ENCODE data around the gene CFAP251.
"Not testable (repeated sequence)": the region's sequence is repeated elsewhere in the genome, so short reads cannot be mapped to it uniquely, and the experiment has no call there.

CFAP251 gene

GRCh38 chr12:122028905-122029560, 110.6 kb downstream of the CFAP251 start:
- DNase-seq: no peak

- no peak for DNase-seq
Measured at GRCh38 chr12:122029620-122030423, 111.4 kb downstream of the CFAP251 start.

DNA sequence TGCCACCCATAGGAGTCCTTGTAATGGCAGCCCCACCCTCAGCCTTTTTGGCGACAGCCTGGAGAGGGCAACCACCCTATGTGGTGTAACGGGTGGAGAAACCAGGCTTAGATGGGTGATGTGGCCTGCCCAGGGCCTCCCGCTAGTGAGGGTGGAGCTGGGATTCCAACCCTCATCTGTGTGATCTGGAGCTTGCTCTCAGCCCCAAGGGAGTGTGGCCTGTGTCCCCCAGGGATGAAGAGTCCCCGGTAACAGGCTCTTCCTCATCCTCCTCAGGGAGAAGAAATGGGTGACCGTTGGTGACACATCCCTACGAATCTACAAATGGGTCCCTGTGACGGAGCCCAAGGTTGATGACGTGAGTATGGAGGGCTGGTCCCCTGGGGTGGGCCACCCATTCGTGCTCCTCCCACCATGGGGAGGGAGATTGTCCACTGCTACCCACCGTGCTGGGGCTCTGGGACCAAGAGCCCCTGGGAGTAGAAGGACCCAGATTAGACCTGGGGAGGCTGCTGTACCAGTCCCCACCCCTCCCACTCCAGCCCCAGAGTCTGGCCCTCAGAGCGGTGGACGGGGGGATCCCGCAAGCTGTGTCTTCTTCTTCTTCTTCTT, 112.1 kb downstream of the CFAP251 start:
- no peak for DNase-seq

GRCh38 chr12:122031342-122032216, 113.2 kb downstream of the CFAP251 start:
- peak; percentile 32 for DNase-seq

GRCh38 chr12:122032580-122032979, 114.2 kb downstream of the CFAP251 start:
- no peak for DNase-seq

GRCh38 chr12:122035292-122035691, 116.9 kb downstream of the CFAP251 start:
- DNase-seq: no peak

- DNase-seq: no peak
Measured at GRCh38 chr12:122036153-122036552, 117.8 kb downstream of the CFAP251 start.

DNA sequence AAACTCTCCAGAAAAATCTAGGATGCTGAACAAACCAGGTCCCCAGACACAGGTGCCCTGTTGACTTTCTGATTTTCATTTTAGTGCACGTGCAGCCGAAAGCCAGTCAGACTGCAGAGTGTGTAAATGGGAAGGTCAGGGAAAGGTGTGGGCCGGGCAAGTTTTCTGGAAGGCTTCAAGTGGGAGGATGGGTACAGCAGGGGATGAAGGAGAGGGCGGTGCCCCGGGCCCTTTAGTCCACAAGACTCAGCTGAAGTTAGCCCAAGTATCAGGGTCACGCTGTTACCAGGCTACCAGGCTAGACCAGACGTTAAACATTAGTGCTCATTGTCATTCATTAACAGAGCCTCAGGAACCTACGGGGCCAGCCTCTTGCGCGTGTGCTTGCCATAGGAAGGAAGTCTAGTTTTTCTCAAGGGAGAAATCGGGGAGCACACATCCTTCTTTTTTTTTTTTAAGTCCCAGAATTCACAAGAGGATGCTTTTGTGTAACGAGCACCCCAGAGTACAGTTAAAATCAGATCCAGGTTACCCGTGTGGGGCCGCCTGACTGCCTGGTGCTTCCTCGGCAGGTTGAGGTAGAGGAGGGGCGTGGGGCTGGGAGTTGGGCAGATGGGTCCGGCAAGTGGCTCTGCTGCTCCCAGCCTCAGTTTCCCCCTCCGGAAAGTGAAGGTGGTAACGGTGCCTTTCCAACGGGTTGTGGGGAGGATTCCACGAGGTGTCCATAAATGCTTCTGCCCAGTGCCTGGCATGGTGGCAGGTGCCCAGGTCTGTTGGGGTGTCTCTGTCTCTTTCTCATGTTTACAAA, 122.4 kb downstream of the CFAP251 start:
- no peak for DNase-seq

DNA sequence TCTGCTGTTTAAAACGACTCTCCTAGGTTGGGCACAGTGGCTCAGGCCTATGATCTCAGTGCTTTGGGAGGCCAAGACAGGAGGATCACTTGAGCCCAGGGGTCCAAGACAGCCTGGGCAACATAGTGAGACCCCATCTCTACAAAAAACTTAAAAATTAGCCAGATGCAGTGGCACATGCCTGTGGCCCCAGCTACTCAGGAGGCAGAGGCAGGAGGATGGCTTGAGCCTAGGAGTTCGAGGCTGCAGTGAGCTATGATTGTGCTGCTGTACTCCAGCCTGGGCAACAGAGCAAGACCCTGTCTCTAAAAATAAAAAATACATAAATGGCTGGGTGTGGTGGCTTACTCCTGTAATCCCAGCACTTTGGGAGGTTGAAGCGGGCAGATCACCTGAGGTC, 123.1 kb downstream of the CFAP251 start:
- not testable (repeated sequence) for DNase-seq

DNA sequence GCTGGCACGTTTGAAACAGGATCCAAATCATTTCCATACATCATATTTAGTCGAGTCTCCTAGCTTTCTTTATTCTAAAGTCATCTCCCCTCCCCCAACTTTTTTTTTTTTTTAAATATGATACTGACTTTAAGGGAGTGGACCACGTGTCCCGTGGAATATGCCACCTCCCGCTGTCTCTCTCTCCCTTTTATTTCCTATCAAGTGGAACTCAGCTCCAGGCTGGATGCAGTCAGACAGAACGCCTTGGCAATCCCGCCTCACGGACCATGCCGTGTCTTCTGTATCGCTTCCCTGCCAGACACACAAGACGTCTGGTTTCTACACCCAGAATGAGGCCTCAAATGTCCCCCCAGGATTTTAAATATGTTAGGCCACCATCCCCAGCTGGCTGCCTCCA, 124.5 kb downstream of the CFAP251 start:
- no peak for DNase-seq

DNA sequence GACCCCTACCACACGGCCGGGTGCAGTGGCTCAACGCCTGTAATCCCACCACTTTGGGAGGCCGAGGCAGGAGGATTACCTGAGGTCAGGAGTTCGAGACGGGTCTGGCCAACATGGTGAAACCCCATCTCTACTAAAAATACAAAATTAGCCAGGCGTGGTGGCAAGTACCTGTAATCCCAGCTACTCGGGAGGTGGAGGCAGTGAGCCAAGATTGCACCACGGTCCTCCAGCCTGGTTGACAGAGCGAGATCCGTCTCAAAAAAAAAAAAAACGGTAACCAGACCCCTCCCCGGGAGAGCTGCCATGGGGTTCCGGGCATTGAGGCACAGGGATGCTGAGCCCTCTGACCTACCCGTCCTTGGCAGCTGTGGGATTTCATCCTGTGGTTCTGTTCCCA, 125.1 kb downstream of the CFAP251 start:
- DNase-seq: no peak

DNA sequence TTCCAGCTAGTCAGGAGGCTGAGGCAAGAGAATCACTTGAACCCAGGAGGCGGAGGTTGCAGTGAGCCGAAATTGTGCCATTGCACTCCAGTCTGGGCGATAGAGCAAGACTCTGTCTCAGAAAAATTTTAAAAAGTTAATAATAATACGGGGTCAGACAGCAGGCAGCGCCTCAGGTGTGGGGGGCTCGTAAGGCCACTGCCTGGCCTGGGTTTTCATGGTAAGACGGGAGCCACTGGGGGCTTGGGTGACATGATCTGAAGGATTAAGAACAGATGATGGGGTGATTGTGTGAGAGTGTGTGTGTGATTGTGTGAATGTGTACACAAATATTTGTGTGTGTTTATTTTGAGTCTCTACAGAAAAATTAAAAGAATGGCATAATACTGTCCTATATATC, 126.9 kb downstream of the CFAP251 start:
- DNase-seq: no peak

GRCh38 chr12:122046145-122046544, 127.8 kb downstream of the CFAP251 start:
- no peak for DNase-seq

GRCh38 chr12:122048151-122048550, 129.8 kb downstream of the CFAP251 start:
- no peak for DNase-seq

- DNase-seq: no peak
Measured at GRCh38 chr12:122049827-122050226, 131.4 kb downstream of the CFAP251 start.

GRCh38 chr12:122050706-122051105, 132.3 kb downstream of the CFAP251 start:
- DNase-seq: no peak

DNA sequence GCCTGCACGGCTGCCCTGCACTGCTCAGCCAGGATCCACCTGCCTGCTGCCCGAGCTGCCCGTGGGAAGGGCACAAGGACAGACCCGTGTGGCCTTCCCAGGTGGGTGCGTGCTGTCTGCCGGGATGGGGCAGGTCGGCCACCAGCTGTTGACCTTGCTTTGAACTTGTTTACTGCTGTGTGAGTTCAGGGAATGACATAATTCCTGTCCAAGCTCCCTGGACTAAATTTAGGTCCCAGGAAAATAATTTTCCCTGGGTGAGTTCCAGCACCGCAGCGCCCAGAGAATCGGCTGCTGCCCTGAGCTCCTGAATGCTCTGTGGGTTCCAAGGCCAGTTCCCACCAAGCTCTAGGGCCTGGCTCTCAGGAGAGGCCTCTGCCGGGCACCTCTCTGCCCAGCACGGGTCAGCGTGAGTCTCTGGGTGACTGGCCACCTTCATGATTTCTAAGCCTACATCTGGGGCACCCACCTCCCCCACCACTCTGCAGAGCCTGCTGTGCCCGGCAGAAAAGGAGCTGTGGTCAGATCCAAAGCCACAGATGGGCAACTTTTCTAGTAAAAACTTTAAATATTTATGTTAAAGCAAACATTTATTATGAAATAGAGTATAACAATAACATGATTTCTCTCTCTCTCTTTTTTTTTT, 133.0 kb downstream of the CFAP251 start:
- no peak for DNase-seq

DNA sequence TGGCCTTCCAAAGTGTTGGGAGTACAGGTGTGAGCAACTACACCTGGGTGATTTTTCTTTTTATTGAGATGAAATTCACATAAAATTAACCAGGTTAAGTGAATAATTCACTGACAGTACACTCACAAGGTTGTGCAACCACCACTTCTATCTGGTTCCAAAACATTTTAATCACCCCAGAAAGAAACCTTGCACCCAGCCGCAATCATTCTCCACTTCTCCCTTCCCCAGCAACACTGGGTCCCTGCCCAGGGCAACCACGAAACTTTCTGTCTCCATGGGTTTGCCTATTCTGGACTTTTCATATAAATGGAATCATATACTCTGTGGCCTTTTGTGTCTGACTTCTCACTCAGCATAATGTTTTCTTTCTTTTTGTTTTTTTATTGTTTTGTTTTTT, 133.9 kb downstream of the CFAP251 start:
- DNase-seq: no peak

All from effector CD4-positive, alpha-beta T cell (primary cell).